Muscle layer of duodenum (tissue), 2 donors: ENCODE data around the gene SMOC1.

Source experiments
- H3K27ac ChIP-seq: one replicate; pipeline ENCODE4 v1.7.0; 2013; ENCODE audit warnings: mild to moderate bottlenecking, low read length
- H3K27me3 ChIP-seq: one replicate; pipeline ENCODE4 v1.7.0; 2013; ENCODE audit warnings: low read depth, mild to moderate bottlenecking, control low read depth, low read length
- H3K36me3 ChIP-seq, 2 donors: one replicate each; pipeline ENCODE4 v1.7.0; 2013; ENCODE audit warnings: low read length in 2 of 2, control low read depth in 1 of 2, mild to moderate bottlenecking in 1 of 2; ENCODE audit not compliant: insufficient read depth in 2 of 2, control insufficient read depth in 1 of 2
- H3K4me1 ChIP-seq, 2 donors: one replicate each; pipeline ENCODE4 v1.7.0; 2013; ENCODE audit warnings: low read length in 2 of 2, mild to moderate bottlenecking in 2 of 2, control low read depth in 1 of 2, moderate library complexity in 1 of 2; ENCODE audit not compliant: insufficient read depth in 2 of 2, control insufficient read depth in 1 of 2
- H3K4me3 ChIP-seq, 2 donors: one replicate each; pipeline ENCODE4 v1.7.0; 2013; ENCODE audit warnings: low read length in 2 of 2, low read depth in 1 of 2, mild to moderate bottlenecking in 1 of 2
- H3K9me3 ChIP-seq, 2 donors: one replicate each; pipeline ENCODE4 v1.7.0; 2013; ENCODE audit warnings: low read length in 2 of 2, control low read depth in 1 of 2, mild to moderate bottlenecking in 1 of 2; ENCODE audit not compliant: control insufficient read depth in 1 of 2
- donor health status: healthy.

The SMOC1 gene

DNA sequence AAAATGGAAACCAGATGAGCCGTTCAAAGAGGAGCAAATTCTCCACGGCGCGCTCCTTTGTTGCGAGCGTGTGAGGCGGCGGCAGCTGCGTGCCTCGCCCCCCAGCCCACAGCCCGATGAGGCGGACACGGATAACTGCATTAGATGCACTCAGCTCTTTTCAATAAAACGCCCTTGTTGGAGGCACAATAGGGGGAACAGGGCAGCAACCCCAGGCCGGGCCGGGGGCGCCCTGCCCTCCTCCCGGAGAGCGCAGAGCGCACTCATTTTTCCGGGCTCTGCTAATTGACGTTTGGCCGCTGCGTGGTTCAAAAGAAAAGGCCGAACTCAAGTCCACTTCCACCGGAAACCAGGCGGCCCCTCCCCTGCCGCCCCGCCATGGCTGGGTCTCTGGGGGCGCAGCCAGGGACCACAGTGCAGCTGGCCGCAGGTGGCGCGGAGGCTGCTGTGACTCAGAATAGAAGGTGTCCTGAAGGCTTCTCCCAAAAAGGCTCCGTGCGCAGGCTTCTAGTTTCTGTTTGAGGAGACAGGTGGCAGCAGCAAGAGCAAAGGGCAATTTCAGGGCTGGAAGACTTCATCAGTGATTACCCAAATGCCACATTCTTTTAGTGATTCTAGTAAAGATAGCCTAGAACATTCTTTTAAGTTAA lies 29.0 kb upstream of the SMOC1 start:
- H3K36me3 ChIP-seq = no peaks in the 10 kb centered on the region
- H3K27me3 ChIP-seq = peaks cover 3% of the 10 kb centered on the region
- no peaks in the 10 kb centered on the region for H3K9me3 ChIP-seq
- no peak overlapping the region for H3K27ac ChIP-seq
- H3K4me1 ChIP-seq = no peaks in the 10 kb centered on the region
- peak overlapping the region in 1 of 2 donors; percentile 31 for H3K4me3 ChIP-seq

- H3K27ac ChIP-seq = no peak overlapping the region
- H3K9me3 ChIP-seq = no peaks in the 10 kb centered on the region
- H3K4me1 ChIP-seq = no peaks in the 10 kb centered on the region
- no peak overlapping the region for H3K4me3 ChIP-seq
- no peaks in the 10 kb centered on the region for H3K36me3 ChIP-seq
- H3K27me3 ChIP-seq = peaks cover 3% of the 10 kb centered on the region
These were observed 28.5 kb upstream of the SMOC1 start for GRCh38 chr14:69850736-69851112.

DNA sequence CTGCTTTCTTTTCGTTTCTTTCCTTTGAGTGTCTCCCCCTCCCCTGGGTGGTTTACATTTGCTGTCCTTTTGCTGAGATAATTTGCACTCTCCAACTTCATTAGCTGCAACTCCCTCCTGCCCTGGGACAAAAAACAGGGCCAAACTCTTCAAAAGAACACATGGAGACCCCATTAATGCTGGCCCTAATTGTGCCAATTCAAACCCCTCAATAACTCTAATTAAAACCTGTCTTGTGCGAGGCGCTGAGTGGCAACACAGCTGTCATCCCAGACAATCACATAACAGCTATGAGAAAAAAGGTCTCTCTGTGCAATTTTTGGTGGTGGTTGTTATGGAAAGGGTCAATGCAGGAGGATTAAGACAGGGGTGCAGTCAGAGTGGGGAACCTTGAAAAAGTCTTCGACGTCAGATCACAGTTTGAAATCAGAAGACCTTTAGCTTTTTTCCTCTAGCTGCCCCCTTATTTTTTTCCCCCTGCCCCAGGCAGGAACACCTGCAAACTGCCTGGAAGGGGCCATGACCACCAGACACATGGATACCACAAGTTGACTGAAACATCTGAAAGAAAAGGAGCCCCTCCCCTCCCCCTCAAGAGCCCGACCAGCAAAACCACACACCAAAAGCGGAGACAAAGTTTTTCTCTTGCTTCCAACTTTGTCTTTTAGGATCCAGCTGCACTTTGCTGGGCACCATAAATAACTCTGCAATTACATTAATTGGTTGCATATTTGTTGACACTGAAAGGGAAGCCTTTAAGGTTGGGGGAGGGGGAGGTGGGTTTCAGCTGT lies 26.5 kb upstream of the SMOC1 start:
- Histone ChIP-seq H3K27me3 (no peaks in the 10 kb centered on the region), H3K27ac (no peak overlapping the region), H3K4me1 (no peaks in the 10 kb centered on the region), H3K36me3 (no peaks in the 10 kb centered on the region), H3K9me3 (no peaks in the 10 kb centered on the region), H3K4me3 (no peak overlapping the region)

DNA sequence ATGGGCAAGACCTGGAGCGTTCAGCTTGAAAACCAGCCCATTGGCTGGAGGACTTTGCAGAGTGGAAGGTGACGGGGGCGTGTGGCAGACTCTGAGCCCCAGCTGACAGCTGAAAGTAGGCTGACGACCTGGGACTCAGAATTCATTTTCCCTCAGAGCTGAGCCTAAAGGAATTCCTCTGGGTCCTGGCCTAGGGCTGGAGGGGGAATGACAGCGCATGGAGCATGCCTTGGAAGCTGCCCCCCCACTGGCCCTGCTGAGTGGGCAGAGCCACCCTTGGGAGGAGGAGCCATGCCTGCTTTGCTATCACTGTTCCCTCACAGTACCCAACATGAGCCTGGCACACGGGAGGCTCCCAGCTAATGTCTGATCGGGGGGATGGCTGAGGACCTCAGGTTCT lies 25.4 kb upstream of the SMOC1 start:
- no peaks in the 10 kb centered on the region for H3K27me3 ChIP-seq
- H3K9me3 ChIP-seq = no peaks in the 10 kb centered on the region
- no peaks in the 10 kb centered on the region for H3K4me1 ChIP-seq
- no peak overlapping the region for H3K27ac ChIP-seq
- no peaks in the 10 kb centered on the region for H3K36me3 ChIP-seq
- H3K4me3 ChIP-seq = no peak overlapping the region

GRCh38 chr14:69854598-69854997 lies 24.6 kb upstream of the SMOC1 start:
- Histone ChIP-seq H3K4me1 (no peaks in the 10 kb centered on the region), H3K9me3 (no peaks in the 10 kb centered on the region), H3K27me3 (no peaks in the 10 kb centered on the region), H3K36me3 (no peaks in the 10 kb centered on the region), H3K4me3 (no peak overlapping the region), H3K27ac (no peak overlapping the region)

GRCh38 chr14:69855180-69855832 lies 23.9 kb upstream of the SMOC1 start:
- no peaks in the 10 kb centered on the region for H3K4me1 ChIP-seq
- H3K9me3 ChIP-seq = no peaks in the 10 kb centered on the region
- H3K27me3 ChIP-seq = no peaks in the 10 kb centered on the region
- no peak overlapping the region for H3K4me3 ChIP-seq
- no peak overlapping the region for H3K27ac ChIP-seq
- no peaks in the 10 kb centered on the region for H3K36me3 ChIP-seq

- Histone ChIP-seq H3K36me3 (no peaks in the 10 kb centered on the region), H3K4me1 (no peaks in the 10 kb centered on the region), H3K27me3 (no peaks in the 10 kb centered on the region)
These were observed 20.4 kb upstream of the SMOC1 start for GRCh38 chr14:69858801-69859200.

DNA sequence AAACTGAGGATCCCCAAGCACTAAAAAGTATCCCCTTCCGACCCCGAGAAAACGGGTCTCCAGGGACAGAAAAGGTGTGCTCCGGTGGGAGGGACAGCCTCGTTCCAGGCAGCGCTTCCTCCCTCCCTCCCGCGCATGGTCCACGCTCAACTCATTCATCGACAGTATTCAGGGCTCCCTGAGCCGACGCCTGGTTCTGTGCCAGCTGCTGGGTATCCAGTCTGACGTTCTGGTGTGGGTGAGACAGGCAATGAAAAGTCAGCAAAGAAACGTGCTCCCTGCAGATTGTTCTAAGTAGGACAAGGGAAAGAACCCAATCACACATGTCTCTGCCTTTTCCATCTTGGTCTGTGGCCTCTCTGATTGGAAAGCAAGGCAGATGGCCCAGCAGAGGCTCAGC lies 19.6 kb upstream of the SMOC1 start:
- H3K4me3 ChIP-seq = no peak overlapping the region
- H3K27ac ChIP-seq = no peak overlapping the region
- H3K27me3 ChIP-seq = no peaks in the 10 kb centered on the region
- H3K9me3 ChIP-seq = peaks cover 0 to 4% of the 10 kb centered on the region in 2 donors
- H3K36me3 ChIP-seq = no peaks in the 10 kb centered on the region
- no peaks in the 10 kb centered on the region for H3K4me1 ChIP-seq

More at GRCh38 chr14:69858801-69859200, 20.4 kb upstream of the SMOC1 start:
- no peaks in the 10 kb centered on the region for H3K9me3 ChIP-seq
- H3K27ac ChIP-seq = no peak overlapping the region
- no peak overlapping the region for H3K4me3 ChIP-seq

DNA sequence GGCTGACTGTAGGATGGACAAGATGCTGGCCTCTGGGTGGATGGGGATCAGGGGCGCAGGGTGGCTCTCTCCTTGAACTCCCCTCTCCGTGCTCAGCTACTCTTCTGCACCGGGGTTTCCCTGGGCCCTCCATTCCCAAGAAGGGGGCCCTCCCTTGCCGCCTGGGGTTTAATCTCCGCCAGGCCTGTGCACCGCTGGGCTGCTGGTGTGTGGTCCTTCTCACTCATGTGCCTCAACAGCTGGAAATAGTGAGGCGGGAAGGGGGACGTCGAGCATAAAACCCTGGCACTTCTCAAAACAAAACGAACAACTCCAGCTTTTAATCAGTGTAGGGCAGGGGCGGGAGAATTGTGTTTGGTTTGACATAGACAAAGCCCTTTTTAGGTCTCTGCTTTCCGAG lies 19.0 kb upstream of the SMOC1 start:
- peaks cover 0 to 10% of the 10 kb centered on the region in 2 donors for H3K9me3 ChIP-seq
- no peak overlapping the region for H3K4me3 ChIP-seq
- no peaks in the 10 kb centered on the region for H3K27me3 ChIP-seq
- H3K36me3 ChIP-seq = no peaks in the 10 kb centered on the region
- no peaks in the 10 kb centered on the region for H3K4me1 ChIP-seq
- no peak overlapping the region for H3K27ac ChIP-seq

DNA sequence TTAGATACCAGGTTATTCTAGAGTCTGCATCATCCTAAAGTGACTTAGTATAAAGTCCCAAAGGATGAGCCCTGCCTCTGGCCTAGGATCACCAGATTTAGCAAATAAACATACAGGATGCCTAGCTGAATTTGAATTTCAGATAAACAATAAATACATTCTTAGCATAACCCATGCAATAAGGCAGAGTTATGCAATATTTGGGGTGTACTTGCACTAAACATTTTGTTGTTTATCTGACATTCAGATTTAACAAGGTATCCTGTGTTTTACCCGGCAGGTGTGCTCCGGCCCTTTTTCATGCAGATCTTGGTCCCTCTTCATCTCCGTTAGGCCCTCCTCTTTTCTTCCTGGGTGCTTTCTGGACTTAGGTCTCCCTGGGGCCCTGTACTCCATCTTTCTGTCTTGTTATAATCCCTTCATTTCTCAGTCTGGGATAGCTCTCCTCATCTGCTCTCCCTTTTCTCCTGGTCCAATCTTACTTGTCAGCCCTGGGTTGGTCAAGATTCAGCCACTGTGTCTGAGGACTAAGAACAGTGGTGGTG lies 18.1 kb upstream of the SMOC1 start:
- no peaks in the 10 kb centered on the region for H3K27me3 ChIP-seq
- peaks cover 0 to 13% of the 10 kb centered on the region in 2 donors for H3K9me3 ChIP-seq
- no peak overlapping the region for H3K4me3 ChIP-seq
- H3K27ac ChIP-seq = no peak overlapping the region
- H3K4me1 ChIP-seq = no peaks in the 10 kb centered on the region
- no peaks in the 10 kb centered on the region for H3K36me3 ChIP-seq

- H3K27me3 ChIP-seq = no peaks in the 10 kb centered on the region
- H3K36me3 ChIP-seq = no peaks in the 10 kb centered on the region
- H3K4me3 ChIP-seq = no peak overlapping the region
- H3K9me3 ChIP-seq = peaks cover 0 to 15% of the 10 kb centered on the region in 2 donors
- H3K27ac ChIP-seq = no peak overlapping the region
- H3K4me1 ChIP-seq = no peaks in the 10 kb centered on the region
These were observed 16.1 kb upstream of the SMOC1 start for GRCh38 chr14:69863083-69863482.
